CD4-positive, alpha-beta T cell treated with Interferon gamma for 1 hour (primary cell): ENCODE data around the gene MON2.
"Not testable (repeated sequence)": the region's sequence is repeated elsewhere in the genome, so short reads cannot be mapped to it uniquely, and the experiment has no call there.

Source experiments
- DNase-seq: peaks from one replicate; pipeline ENCODE4 v3.0.0-alpha.2; 2020

MON2 gene

DNA sequence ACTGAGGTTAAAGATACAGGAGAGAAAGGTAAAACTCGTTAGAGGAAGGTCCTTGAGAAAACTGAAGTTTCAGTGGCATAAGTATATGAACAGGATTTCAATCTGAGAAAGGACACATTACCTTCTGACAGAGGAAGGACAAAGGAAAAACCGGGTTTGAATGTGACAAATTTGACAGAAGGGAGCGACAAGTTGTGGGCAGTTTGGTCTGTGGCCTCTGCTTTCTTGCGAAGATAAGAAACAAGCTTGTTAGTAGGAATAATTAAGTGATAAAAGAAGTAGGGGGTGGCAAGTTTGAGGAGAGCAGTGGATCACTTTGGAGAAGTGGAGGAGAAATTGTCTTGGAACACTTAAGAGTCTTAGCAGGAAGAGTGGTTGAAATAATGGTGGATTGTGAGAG, 5.1 kb downstream of the MON2 start:
- DNase-seq, result no peak

DNA sequence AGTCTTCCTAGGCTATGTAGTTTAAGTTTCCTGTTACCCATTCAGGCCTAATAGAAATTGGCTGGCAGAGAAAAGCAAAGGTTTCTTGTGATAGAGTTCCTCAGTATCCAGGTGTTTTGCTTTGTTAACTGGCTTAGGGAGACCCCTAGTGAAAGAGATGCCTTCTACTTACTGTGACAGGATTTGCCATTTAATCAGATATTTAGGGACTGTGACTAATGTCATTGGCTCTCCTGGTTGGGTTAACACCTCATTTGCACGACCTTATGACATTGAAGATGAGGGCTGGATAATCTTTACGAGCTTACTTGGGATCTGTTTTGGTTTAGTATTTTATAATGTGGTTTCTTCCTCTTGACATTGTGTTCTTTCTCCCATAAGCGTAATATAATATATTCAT, 5.8 kb downstream of the MON2 start:
- no peak for DNase-seq

DNA sequence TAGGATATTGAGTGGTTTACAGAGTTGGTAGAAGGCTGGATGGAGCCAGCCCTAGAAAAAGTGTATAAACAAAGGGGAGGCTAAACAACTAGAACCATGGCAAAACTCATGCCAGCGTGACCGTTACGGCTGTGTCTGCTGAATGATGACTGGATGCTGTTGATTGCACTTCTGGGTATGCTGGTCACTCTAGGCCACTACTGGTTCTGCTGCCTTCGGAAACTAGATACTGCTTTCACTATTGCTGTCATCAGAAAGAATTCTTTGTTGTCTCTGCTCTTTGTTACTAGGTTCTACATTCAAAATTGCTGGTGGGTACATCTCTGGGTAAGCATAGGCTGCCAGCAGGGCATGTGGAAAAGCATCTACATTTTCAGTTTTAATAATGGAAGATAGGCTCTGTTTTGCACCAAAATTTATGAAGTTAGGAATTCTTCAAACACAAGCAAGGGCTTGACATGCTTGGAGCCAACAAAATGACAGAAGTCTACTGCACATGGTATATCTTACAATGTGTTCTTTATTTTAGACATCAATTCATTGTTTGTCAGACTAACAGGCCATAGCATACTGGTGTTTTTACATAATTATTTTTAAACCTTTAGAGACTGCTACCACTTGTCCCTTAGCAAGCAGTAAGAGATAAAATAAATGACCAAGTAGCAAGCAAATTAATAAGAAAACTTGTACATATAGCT, 15.4 kb downstream of the MON2 start:
- DNase-seq, result no peak

DNA sequence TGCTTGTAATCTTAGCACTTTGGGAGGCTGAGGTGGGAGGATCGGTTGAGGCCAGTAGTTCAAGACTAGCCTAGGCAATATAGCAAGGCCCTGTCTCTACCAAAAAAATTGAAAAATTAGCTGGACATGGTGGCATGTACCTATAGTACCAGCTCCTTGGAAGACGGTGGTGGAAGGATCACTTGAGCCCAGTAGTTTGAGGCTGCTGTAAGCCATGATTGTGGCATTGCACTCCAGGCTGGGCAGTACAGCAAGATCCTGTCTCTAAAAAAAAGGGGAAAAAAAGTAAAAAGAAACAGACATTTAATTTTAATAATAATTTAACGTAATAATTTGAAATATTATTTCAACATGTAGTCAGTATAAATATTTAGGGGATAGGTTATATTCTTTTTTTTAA, 16.1 kb downstream of the MON2 start:
- no peak for DNase-seq

DNA sequence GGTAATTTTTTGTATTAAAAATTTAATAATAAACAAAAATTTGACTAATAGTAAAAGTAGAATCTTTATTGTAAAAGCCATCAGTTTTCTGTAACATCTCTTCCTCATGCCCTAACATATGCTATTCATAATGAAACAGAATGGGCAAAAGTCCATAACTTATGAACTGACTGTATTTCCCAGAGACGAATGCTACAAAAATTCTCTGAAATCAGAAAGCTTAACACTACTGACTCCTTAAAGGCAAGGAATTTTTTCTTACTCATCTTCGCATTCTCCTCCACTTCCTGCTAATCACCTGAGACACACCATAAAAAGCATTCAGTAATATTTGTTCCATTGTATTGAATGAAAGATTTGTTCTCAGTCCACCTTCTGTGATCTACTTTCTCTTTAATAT, 17.6 kb downstream of the MON2 start:
- no peak for DNase-seq

DNA sequence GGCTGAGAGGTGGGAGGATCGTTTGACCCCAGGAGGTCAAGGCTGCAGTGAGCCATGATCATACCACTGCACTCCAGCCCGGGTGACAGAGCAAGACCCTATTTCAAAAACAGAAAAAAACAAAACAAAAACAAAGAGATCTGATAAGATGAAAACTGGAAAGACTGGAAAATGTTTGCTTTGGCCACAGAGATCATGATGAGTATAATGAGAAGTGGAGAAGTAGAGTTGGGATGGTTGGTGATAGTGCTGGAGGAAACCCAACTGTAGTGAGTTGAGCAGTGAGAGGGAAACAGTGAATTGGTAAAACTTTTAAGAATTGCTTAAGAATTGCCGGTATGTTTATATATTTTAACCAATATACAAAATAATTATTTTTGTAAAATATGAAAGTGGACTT, 39.2 kb downstream of the MON2 start:
- no peak for DNase-seq

DNA sequence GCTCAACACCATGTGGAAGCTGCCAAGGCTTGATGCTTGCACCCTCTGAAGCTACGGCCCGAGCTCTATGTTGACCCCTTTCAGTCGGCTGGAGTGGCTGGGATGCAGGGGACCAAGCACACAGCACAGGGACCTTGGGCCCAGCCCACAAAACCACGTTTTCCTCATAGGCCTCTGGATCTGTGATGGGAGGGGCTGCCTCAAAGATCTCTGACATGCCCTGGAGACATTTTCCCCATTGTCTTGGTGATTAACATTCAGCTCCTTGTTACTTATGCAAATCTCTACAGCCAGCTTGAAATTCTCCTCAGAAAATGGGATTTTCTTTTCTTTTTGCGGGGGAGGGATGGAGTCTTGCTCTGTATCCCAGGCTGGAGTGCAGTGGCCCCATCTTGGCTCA, 46.3 kb downstream of the MON2 start:
- no peak for DNase-seq

DNA sequence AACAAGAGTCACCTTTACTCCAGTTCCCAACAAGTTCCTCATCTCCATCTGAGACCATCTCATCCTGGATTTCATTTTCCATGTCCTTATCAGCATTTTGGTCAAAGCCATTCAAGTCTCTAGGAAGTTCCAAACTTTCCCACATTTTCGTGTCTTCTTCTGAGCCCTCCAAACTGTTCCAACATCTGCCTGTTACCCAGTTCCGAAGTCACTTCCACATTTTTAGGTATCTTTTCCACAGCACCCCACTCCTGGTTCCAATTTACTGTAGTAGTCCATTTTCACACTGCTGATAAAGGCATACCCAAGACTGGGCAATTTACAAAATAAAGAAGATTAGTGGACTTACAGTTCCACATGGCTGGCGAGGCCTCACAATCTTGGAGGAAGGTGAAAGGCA, 47.5 kb downstream of the MON2 start:
- DNase-seq, result not testable (repeated sequence)

DNA sequence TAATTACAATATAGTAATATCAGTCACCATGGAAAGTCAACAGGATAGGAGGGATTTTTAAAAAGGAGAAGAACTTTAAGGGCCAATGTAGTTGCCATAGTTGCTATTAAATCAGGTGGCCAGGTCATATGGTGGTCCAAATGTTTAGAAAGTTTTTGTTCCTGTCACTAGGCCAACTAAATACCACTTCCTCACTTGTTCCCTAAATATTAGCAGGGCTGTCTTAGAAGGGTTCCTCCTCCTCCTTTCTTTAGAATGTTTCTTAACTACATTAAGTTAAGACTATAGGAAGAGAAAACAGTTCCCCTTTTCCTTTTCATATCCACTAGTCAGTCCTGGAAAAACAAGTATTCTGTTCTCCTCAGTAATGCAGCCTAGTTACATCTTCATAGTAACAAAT, 50.3 kb downstream of the MON2 start:
- no peak for DNase-seq

DNA sequence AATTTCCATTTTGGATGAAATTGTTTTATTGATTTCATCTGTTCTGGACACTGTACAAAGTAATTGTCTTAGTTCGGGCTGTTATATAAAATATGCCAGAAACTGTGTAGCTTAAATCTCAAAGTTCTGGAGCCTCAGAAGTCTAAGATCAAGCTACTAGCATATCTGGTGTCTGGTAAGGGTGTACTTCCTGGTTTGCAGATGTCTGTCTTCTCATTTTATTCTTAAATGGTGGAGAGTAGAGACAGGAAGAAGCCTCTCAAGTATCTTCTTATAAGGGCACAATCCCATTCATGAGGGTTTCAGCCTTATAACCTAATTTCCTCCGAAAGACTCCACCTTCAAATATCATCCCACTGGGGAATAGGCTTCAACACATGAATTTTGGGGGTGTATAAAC, 51.3 kb downstream of the MON2 start:
- no peak for DNase-seq

DNA sequence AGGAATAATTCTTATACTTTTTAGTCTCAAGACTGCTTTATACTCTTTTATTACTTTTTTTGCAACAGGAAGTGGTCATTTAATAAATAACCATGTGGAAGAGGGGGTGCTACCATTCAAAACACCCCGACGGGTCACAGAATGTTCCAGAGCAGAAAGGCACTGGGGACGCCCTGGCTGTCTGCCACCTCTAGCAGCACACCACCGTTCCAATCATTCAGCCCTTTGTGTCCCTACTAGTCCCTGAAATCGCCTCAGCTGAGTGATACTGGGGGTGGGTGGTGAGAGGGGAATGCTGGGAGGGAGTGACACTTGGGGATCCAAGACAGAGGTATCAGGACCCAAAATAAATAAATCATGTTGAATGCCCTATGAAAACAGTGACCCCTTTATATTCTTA, 52.4 kb downstream of the MON2 start:
- no peak for DNase-seq

DNA sequence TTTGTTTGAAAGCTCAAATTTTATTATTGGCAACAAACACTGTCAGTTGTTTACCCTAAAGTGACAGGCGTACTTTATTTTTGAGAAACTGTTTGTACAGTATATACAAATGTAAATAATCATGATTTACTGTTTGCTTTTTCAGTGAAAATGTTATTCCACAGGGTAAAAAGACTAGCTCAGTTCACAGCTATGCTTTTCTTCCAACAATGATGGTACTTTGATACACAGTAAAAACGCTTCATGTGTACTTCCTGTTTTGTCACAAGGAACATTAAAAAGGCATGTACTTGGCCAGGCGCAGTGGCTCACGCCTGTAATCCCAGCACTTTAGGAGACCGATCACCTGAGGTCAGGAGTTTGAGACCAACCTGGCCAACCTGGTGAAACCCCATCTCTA, 53.7 kb downstream of the MON2 start:
- DNase-seq, result no peak

DNA sequence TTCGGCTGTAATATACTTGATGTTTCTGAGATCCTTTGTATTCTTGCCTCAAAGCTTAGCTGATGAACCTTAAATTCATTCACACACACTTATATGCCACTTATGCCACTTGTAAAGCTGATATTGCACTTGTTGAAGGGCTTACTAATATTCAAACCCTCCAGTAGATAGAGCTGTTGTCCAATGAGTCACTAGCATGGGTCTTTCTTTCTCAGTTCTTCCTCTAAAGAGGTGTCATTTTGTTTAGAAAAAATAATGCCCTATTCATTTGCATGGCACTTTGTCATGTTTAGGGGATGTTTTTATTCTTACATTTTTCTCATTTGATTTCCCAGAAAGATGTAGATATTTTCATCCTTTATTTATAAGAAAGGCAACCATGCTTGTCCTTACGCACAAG, 56.4 kb downstream of the MON2 start:
- DNase-seq, result no peak

DNA sequence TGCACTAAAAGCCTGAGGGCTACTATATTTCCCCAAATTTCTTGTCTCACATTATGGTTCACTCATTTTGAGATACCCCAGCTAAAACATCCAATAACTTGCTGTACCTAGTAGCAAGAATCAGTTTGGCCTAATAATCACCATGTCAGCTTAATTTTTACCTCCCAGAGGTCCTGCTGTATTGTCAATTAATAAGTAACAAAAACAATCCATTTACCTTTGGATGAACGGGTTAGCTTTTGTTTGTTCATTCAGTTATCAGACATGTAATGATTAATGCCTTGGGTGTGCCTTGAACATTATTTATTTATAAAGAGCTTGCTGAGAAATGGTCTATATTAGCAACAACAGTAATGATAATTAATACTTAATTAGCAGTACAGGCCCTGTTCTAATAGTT, 57.0 kb downstream of the MON2 start:
- no peak for DNase-seq

DNA sequence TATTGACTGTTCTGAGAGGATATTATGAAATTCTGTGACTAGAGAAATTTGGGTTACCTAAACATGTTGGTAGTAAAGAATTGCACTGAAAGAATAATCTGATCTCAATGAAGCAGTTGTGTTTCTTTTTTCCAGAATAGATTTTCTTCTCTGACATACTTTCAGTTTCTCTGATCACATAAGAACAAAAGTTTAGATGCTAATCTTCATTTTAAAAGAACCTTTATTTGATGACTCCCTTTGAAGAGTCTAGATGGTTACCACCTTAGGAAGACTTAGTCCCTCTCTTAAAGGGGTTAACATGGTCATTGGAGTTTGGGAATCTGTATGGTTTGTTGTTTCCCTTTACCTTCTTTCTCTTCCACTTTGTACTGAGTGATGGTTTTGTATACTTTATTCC, 58.6 kb downstream of the MON2 start:
- no peak for DNase-seq

DNA sequence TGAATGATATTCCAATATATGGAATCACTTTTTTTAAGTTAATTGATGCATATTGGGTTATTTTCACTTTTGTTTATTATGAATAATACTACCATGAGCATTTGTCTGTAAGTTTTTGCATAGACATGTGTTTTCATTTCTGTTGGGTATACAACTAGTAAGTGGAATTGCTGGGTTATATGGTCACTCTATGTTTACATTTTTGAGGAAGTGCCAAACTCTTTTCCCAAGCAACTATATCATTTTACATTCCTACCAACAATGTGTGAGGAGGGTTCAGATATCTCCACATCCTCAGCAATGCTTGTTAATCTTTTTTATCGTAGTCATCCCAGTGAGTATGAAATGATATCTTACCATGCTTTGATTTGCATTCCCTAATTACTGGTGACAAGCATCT, 64.0 kb downstream of the MON2 start:
- DNase-seq, result no peak

DNA sequence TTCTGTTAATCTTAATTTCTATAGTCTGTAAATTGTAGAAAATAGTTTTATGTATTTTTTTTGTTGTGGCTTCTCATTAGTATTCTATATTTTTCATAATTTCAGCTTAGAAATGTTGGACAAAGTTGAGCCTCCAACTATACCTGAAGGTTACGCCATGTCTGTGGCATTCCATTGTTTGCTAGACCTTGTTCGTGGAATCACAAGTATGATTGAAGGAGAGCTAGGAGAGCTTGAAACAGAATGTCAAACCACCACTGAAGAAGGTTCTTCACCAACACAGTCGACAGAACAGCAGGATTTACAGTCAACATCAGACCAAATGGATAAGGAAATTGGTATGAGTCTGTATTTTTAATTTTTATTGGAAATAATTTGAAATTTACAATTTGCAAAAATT, 65.7 kb downstream of the MON2 start:
- DNase-seq, result no peak

DNA sequence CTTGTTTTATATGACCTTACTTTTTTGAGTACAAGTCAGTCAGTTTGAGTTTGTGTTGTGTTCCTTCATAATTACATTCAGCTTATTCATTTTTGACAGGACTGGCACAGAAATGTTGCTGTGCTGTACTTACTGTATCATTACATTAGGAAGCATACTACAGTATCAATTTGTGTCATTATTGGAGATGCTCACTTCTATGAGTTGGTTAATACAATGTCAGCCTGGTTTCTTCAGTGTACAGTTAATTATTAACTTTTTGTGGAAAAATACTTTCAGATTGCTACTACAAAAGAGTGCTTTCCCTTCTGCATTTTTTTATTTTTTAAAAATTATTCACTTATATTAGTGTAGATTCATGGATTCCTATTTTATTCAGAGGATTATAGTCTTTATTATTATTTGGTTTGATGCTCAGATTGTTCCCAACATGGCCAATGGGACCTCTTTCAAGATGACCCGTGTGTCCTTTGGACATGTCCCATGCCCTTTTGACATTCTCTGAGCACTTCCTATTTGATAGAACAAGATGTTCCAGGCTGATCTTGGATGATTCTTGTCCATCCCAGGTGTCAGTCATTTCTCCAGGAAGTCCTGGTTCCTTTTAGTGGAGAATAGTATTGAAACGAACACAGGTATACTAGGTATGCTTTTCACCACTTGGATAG, 66.6 kb downstream of the MON2 start:
- no peak for DNase-seq

DNA sequence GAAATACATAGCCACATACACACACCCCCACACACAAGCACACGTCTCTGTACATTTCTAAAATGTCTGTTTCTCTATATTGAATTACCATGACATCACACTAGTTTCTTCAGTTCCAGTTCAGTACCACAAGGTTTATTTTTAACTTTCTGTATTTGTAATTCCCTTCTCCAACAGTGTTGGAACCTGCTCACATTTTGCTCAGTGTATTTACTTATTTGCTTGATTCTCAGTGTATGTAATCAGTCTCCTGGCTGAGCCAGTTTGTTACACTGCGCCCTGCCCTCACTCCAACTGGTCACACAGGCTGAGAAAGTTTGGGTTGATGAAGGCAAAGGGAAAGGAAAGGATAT, 67.1 kb downstream of the MON2 start:
- DNase-seq, result no peak

DNA sequence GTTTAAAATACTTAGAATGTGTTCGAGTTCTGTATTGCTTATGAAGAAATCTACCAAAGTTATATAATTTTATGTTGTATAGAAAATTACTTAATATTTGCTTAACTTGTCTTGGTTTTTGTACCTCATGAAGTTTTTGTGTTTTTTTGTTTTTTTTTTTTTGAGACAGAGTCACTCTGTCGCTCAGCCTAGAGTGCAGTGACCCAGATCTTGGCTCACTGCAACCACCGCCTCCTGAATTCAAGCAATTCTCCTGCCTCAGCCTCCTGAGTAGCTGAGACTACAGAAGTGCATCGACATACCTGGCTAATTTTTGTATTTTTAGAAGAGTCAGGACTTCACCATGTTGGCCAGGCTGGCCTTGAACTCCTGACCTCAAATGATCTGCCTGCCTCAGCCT, 69.9 kb downstream of the MON2 start:
- DNase-seq, result no peak

DNA sequence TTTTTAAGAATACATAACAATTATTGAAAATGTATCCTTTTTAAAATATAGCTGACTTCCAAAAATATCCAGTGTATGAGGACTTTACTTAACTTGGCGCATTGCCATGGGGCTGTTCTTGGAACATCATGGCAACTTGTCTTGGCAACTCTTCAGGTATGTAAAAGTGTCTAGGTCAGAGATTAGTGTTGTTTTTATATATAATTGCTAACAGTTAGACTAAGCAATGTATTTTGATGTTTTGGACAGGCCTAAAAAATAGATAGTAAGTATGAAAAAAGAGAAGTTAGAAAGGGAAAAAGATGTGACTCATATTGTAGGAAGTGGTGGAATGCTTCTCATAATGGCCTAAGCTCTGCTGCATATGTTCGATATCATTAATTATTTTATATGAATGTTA, 70.9 kb downstream of the MON2 start:
- DNase-seq, result no peak

DNA sequence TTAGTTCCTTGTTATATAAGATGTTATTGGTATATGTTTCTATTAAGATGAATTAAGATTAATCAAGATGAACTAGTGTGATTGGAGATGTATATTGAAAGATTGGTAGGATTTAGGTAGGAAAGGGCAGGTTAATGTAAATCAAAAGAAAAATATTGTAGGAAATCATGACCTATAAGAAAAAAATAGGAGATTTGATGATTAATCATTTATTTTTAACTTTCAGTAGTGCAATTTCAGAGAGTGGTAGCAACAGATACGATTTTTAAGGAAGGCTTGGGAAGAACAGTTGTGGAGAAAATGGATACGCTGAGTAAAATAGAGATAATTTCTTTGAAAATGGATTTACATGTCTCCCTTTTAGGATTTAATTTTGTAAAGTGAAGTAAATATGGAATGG, 73.7 kb downstream of the MON2 start:
- no peak for DNase-seq

DNA sequence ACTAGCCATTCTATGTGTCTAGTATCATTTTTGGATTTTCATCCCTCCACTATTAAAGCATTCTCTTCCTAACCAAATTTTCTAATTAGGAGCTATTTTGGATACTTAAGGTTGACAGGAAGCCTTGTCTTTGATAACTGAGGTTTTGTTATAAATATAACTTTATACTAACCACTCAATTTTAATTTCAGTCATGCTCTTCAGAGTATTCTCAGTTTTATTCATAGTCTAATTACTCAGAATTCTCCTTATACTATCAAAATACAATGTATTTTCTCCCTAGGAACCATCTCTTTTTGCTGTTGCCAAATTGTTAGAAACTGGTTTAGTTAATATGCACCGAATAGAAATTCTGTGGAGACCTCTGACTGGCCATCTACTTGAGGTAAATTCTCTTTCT, 76.2 kb downstream of the MON2 start:
- no peak for DNase-seq

DNA sequence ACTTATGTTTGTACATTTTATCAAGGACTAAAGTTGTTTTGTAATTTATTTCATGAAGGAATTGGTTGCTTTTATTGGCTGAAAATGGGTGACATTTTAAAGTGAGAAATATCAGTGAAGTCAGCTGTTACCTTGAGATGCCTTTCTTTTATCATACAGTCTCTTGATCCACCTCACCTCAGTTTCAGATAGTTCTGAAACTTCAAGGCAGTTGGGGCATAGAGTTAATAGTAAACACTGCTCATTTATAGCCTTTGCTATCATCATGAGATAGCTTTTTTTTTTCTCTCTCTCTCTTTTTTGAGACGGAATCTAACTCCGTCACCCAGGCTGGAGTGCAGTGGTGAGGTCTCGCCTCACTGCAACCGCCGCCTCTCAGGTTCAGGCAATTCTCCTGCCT, 76.7 kb downstream of the MON2 start:
- no peak for DNase-seq

DNA sequence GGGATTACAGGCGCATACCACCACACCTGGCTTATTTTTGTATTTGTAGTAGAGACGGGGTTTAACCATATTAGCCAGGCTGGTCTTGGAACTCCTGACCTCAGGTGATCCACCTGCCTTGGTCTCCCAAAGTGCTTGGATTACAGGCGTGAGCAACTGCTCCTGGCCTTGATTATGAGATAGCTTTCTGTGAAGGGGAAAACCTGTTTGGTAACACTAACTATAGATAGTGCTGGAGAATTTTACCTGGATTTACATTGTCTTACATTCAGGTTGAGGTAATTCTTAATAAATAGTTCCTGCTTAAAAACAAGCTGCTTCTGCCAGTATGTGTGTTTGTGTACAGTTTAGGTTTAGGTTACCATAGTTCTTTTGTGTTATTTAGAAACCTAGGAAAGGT, 77.1 kb downstream of the MON2 start:
- no peak for DNase-seq
